SH-SY5Y (cell line): Measurements from ENCODE around the gene EML1.

Experiments used
- GATA2 ChIP-seq: IDR thresholded peaks from 2 replicates; pipeline ENCODE4 v1.6.1; 2011; ENCODE audit warnings: mild to moderate bottlenecking, low read depth, low read length
- GATA3 ChIP-seq: IDR thresholded peaks from 2 replicates; pipeline ENCODE4 v1.6.1; 2011; ENCODE audit warnings: low read depth, mild to moderate bottlenecking, low read length, moderate library complexity

EML1 gene

DNA sequence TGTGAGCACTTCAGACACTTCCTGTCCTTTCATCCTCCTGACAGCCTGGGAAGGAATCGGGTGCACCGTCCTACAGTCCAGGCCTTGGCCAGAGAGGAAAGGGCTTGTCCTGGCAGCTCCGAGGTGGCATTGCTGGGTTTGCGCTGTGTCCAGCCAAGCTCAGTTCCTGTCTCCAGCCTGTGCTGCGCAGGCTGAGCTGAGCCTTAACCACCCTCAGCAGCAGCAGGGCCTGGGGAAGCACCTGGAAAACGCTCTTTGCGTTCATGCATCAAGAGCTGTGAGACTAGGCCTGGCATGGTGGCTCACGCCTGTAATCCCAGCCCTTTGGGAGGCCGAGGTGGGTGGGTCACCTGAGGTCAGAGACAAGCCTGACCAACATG lies 33.7 kb upstream of the EML1 start:
- no peak for TF ChIP-seq GATA3
- TF ChIP-seq GATA2, result no peak

GRCh38 chr14:99760817-99761216 lies 32.4 kb upstream of the EML1 start:
- TF ChIP-seq GATA3 (no peak), GATA2 (no peak)

DNA sequence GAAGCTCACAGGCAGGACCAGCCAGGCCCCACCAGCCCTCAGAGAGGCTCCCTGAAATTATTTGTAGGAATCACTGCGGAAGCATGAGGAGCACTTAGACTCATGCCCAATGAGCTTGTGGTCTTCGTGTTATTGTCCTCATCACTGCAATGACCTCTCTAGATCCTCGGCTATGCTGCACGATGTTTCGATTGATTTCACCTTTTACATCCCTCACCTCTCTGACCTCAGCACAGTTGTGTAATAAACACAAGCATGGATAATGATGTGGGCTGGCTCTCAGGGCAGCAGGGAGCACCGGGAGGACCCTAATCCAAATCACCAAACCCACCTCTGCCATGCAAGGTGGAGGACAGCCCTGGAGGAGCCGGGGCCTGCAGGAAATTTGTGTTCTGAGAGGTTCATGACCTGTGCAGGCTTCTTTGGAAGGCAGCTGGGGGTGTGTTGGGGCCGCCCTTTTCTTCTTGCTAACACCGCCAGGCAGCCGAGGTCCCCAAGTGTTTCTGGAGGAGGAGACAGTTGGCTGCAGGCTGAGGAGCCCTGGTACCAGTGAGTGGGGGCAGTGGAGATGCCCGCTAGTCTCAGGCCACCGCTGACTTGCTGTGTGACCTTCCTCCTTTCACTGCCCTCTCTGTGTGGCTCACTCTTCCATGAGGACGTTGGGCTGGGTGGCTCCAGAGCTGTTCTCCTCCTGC lies 29.5 kb upstream of the EML1 start:
- no peak for TF ChIP-seq GATA2
- no peak for TF ChIP-seq GATA3

DNA sequence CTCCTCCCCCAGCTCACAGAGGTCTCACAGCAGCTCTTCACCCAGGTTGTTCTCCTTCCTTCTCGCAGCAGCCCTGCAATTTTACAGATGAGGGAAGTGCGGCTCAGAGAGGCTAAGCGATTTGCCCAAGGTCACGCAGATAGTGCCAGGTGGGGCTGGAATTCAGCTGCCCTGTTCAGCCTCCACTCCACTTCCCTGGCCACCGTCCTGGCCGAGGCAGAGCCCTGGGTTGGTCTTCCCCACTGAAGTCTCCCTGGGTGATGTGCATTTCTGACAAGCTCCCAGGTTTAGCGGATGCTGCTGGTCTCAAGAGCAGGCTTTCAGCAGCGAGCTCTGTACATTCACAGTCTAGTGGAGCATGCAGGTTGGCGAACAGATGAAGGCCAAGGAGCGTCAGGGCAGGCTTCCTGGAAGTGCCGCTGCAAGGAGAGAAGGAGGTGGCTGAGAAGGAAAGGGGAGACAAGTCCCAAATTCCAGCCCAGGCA lies 28.9 kb upstream of the EML1 start:
- TF ChIP-seq GATA2 (no peak), GATA3 (no peak)

DNA sequence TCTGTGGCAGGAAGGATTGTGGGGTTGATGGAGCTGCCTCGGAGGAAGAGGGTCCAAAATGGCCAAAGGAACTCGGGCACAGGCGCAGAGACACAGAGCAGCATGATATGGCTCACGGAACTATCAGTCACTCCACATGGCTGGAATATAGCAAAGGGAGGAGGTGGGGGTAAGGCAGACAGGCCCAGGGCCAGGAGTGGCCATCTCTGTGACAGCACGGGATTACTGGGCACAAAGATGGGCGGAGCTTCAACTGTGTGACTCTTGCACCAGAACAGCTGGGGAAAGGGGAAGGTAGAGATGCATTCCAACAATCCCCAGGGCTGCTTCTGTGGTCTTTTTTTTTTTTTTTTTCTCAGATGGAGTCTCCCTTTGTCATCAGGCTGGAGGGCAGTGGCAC lies 24.8 kb upstream of the EML1 start:
- no peak for TF ChIP-seq GATA3
- TF ChIP-seq GATA2, result no peak

DNA sequence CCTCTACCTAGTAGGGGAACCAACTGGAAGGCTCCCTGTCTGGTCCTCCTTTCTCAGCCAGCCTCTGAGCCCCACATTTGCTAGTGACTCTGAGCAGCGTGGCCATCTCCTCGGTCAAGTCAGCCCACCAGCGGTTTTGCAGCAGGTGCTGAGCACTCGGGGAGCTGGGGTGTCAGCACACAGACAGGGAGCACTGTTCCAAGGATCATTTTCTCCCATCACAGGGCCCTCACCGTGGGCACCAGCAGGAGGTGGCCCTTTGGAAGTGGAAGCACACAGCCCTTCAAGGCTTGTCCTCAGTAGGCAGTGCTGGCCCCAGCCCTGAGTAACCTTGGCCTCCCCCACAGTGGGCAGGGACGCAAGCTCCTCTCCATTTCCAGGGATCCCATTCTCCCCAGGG lies 24.1 kb upstream of the EML1 start:
- TF ChIP-seq GATA2 (no peak), GATA3 (no peak)

- TF ChIP-seq GATA2, result no peak
- TF ChIP-seq GATA3, result no peak
These were observed 23.4 kb upstream of the EML1 start for GRCh38 chr14:99769799-99770198.

DNA sequence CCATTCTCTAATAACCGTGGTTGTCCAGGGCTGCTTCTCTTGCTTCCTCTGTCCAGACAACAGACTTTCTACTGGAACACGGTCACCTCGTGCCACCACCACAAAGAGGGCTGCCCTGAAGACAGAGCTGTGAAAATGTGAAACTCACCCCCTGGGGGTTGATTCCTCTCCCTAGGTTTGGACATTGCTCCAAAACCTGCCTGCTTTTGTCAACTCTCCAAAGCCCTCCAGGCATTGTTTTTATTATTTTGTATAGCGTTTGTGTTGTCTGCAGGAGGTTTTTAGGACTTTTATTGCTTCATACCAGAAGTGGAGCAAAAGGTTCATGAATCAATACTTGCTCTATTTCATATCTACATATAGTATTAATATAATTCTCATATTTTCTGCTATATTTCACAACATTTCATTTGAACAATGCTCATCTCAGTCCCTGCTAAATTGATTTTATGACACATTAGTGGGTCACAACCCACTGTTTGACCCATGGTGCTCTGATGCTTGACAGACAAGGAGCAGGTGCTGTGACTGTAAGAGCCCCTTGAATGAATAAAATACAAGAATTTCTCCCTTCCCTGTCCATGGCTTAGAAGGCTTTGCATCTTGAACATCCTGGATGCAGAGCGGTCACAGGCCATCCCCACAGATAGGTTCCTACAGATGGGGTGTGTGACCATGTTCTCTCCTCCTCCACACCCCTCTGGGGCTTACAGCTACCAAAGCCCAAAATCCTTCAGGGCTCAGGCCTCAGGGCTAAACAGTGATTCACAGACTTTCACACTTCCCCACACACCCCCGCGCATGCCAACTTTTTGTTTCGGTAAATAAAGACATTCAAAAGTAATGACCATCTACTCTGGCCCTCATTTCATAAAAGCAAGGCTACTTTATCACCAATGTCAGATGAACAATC lies 20.6 kb upstream of the EML1 start:
- TF ChIP-seq GATA2, result no peak

GRCh38 chr14:99773521-99774497 lies 19.4 kb upstream of the EML1 start:
- no peak for TF ChIP-seq GATA3
- TF ChIP-seq GATA2, result peak; percentile 45

DNA sequence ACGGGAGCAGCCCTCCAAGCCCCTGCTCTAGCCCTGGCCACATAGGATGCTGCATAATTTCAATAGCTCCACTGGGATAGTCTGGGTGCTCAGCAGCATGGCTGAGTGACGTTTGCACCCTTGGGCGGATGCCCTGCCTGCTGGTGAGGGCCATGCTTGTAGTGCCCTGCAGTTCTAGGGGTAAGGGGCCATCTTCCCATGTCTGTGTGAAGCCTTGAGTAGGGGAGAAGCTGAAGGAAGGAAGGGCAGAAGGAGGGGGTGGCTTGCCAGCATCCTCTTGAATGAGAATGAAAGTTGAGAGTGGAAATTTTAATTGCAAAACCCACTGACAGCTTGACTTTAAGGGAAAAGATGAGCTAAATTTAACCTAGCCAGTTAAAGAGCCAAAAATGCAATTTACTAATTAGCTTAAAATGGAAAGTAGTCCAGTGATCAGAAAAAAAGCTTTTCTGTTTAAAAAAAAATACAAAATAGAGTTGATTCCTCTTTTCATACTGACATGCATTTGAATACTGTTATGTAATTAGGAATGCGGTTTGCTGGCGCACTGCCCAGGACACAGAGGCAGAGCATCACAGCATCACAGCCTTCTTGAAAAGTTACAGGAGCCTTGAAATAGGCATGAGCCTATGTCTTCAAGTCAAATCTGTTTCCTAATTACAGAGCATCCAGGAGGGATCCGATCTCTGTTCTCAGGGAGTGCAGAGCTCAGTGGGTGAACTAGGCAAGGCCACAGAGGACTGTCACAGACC lies 18.5 kb upstream of the EML1 start:
- no peak for TF ChIP-seq GATA2

GRCh38 chr14:99775351-99775750 lies 17.9 kb upstream of the EML1 start:
- TF ChIP-seq GATA2 (peak; percentile 97), GATA3 (peak; percentile 83)

DNA sequence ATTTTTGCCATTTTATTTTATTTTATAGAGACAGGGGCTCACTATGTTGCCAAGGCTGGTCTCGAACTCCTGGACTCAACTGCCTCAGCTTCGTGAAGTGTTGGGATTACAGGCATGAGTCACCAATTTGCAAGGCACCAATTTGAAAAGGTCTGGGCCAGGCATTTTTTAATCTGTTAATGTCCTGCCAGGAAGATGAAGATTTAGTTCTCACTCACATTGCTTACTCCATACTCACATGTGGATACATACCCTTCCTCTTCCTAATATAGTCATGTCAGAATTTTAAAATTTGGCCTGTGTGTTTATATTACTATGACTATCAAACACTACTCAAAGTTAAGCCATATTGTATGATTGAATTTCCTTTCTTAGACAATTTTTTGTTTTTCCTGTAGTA lies 15.3 kb upstream of the EML1 start:
- TF ChIP-seq GATA2 (no peak), GATA3 (no peak)

DNA sequence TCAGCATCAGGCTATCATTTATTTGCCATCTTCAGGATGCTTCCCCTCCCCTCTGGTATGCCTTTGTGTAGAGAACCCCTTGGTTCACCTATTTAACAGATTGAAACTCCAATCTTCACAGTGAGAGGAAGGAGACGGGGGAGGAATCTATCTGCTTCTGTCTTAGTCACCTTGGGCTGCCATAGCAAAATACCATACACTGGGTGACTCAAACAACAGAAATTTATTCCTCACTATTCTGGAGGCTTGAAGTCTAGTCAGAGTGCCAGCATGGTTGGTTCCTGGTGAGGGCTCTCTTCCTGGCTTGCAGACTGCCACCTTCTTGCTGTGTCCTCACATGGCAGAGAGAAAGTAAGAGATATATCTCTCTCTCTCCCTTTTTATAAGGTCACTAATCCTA lies 13.5 kb upstream of the EML1 start:
- TF ChIP-seq GATA3, result no peak
- TF ChIP-seq GATA2, result no peak

DNA sequence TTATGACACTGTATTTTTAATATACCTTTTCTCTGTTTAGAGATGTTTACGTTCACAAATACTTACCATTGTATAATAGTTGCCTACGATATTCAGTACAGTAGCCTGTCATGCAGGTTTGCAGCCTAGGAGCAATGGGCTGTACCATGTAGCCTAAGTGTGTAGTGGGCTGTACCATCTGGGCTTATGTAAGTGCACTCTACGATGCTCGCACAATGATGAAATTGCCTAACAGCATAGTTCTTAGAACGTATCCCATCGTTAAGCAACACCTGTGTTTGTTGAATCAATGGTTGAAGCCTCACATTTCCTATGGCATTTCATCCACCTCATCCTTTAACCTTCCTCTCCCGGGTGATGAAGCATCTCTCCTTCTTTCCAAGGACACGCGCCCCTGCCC lies 12.5 kb upstream of the EML1 start:
- TF ChIP-seq GATA2, result no peak
- TF ChIP-seq GATA3, result no peak
